ENCODE results near the gene ARHGEF17.

The ARHGEF17 gene

GRCh38 chr11:73394416-73395296 lies 86.6 kb downstream of the ARHGEF17 start:
- DNase-seq (ENCODE audit: low read depth): no peak

GRCh38 chr11:73395297-73396208 lies 87.5 kb downstream of the ARHGEF17 start:
- DNase-seq (ENCODE audit: low read depth): no peak

- DNase-seq (ENCODE audit: low read depth): no peak
These were observed 88.3 kb downstream of the ARHGEF17 start for GRCh38 chr11:73396251-73396930.

- DNase-seq (ENCODE audit: low read depth): no peak
These were observed 88.9 kb downstream of the ARHGEF17 start for GRCh38 chr11:73396985-73397384.

GRCh38 chr11:73397468-73398131 lies 89.5 kb downstream of the ARHGEF17 start:
- DNase-seq (ENCODE audit: low read depth): no peak

- no peak for DNase-seq (ENCODE audit: low read depth)
These were observed 90.1 kb downstream of the ARHGEF17 start for GRCh38 chr11:73398132-73398526.

- no peak for DNase-seq (ENCODE audit: low read depth)
These were observed 90.6 kb downstream of the ARHGEF17 start for GRCh38 chr11:73398721-73399120.

- DNase-seq (ENCODE audit: low read depth): no peak
These were observed 91.1 kb downstream of the ARHGEF17 start for GRCh38 chr11:73399159-73399590.

GRCh38 chr11:73399636-73400035 lies 91.6 kb downstream of the ARHGEF17 start:
- no peak for DNase-seq (ENCODE audit: low read depth)

GRCh38 chr11:73400293-73400692 lies 92.2 kb downstream of the ARHGEF17 start:
- DNase-seq (ENCODE audit: low read depth): no peak

- DNase-seq (ENCODE audit: low read depth): no peak
These were observed 93.3 kb downstream of the ARHGEF17 start for GRCh38 chr11:73401217-73401923.

GRCh38 chr11:73401924-73402833 lies 94.1 kb downstream of the ARHGEF17 start:
- DNase-seq (ENCODE audit: low read depth): no peak

- DNase-seq (ENCODE audit: low read depth): no peak
These were observed 94.7 kb downstream of the ARHGEF17 start for GRCh38 chr11:73402834-73403185.

- no peak for DNase-seq (ENCODE audit: low read depth)
These were observed 95.5 kb downstream of the ARHGEF17 start for GRCh38 chr11:73403541-73403940.

- no peak for DNase-seq (ENCODE audit: low read depth)
These were observed 96.0 kb downstream of the ARHGEF17 start for GRCh38 chr11:73404048-73404447.

- DNase-seq (ENCODE audit: low read depth): no peak
These were observed 96.5 kb downstream of the ARHGEF17 start for GRCh38 chr11:73404506-73405145.

- no peak for DNase-seq (ENCODE audit: low read depth)
These were observed 97.1 kb downstream of the ARHGEF17 start for GRCh38 chr11:73405146-73405510.

GRCh38 chr11:73406131-73406530 lies 98.1 kb downstream of the ARHGEF17 start:
- DNase-seq (ENCODE audit: low read depth): no peak

- no peak for DNase-seq (ENCODE audit: low read depth)
These were observed 98.5 kb downstream of the ARHGEF17 start for GRCh38 chr11:73406619-73407018.

GRCh38 chr11:73409431-73409830 lies 101.4 kb downstream of the ARHGEF17 start:
- no peak for DNase-seq (ENCODE audit: low read depth)

Measured in activated T-cell treated with anti-CD3 and anti-CD28 coated beads for 1 hour (primary cell).